NCI-H526 treated with DMSO at 0.1 percent for 48 hours (cell line): ENCODE data around the gene PARK7.
"Not testable (repeated sequence)": the region's sequence is repeated elsewhere in the genome, so short reads cannot be mapped to it uniquely, and the experiment has no call there.

Experiments used
- DNase-seq: peaks from one replicate; lab custom pipeline; 2025; lab: John Stamatoyannopoulos, UW

The PARK7 gene

GRCh38 chr1:7961216-7962013 is at the start of gene PARK7:
PARK7 (plus strand) TSS chr1:7961711; CDS start chr1:7962786, 1,075 bp downstream.
- peak; percentile 97 for DNase-seq

GRCh38 chr1:7912145-7912544 is 49.4 kb upstream of the PARK7 start:
- no peak for DNase-seq

GRCh38 chr1:7912743-7913557 is 48.6 kb upstream of the PARK7 start:
- DNase-seq: no peak

DNA sequence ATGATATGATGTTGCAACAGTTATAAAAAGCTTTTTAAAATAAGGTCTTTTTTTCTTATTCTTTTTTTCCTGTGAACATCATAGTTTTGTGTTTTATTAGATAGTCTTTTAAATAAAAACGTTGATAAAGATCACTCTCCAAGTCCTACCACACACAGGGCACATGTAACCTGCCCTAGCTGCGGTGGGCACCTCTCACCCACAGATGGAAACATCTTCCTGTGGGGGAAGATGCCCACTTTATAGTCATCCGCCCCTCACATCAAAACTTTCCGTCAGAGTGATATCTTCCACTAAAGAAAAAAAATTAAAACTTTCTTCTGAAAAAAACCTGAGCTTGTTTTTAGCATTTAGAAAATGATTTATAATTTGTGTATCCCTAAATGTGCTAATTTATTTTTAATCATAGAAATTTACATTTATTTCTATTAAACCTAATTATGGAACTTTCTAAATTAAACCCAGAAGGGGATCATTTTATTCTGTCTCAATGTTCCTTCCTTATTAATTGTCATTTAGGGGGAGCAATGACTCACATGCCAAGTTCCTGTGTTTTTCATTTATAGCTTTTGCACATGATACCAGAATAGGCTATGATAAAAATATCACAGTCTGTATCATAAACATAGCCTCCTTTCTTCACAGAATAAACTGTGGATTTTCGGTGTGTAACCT is 45.5 kb upstream of the PARK7 start:
- no peak for DNase-seq

GRCh38 chr1:7916501-7916830 is 45.0 kb upstream of the PARK7 start:
- no peak for DNase-seq

GRCh38 chr1:7917971-7918370 is 43.5 kb upstream of the PARK7 start:
- DNase-seq: not testable (repeated sequence)

DNA sequence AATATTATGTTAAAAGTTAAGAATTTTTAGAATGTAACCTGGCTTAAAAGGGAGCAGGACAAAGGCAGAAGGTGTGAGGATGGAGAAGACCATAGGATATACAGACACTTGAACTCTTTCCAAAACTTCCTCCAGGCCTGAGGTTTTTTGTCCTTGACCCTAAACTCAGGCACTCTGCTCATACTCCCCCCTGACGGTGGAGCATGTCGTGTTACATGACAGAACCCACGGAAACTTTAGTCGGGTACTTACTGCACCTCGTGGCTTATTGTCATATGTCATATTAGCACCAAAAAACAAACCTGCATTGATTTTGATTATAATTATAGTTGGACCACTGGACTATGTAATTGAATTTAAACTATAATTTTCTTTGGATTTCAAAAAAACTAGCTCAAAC is 41.6 kb upstream of the PARK7 start:
- DNase-seq: no peak

DNA sequence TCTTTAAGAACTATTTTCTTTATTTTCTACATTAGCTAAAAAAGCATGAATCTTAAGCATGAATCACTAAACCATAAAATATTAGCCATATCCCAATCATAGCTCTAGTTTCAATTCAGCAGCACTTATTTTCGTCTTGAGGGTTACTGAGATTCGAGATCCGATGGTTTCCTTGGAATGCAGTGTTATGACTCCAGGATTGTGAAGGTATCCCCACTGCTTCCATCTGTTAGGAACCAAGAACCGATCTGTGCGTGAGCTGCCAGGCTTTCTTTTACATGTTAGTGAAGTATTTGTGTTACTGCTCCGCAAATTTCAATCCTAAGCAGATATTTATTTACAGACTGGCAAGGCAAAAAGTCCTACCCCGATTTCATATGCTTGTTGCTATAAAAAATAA is 39.7 kb upstream of the PARK7 start:
- DNase-seq: no peak

GRCh38 chr1:7922301-7922700 is 39.2 kb upstream of the PARK7 start:
- no peak for DNase-seq

DNA sequence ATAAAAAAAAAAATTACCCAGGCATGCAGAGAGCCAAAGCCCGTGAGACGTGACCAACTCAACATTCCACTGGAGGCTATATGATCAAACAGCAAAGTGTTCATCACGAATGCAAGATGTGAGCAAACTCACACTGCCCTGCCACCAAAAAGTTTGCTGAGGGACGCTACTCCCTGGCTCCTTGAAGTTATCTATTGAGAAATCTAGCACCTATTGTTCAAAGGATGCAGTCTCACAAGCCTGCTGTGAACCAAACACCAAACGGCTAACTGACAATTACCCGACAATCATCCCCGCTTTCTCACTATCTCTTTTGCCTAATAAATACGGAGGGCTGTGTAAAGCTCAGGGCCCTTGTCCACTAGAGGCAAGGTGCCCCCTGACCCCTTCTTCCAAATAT is 34.5 kb upstream of the PARK7 start:
- not testable (repeated sequence) for DNase-seq

DNA sequence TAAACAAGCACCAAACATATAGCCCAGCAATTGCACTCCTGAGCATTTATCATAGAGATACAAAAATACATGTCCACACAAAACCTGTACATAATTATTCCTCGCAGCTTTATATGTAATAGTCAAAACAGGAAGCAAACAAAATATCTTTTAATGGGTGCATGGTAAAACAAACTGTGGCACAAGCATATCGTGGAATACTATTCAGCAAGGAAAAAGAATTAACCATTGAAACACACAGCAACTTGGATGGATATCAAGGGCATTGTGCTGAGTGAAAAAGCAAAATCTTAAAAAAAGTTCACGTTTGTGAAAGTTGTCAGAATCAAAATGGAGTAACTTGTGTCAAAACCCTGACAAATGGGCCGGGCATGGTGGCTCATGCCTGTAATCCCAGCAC is 33.3 kb upstream of the PARK7 start:
- no peak for DNase-seq

DNA sequence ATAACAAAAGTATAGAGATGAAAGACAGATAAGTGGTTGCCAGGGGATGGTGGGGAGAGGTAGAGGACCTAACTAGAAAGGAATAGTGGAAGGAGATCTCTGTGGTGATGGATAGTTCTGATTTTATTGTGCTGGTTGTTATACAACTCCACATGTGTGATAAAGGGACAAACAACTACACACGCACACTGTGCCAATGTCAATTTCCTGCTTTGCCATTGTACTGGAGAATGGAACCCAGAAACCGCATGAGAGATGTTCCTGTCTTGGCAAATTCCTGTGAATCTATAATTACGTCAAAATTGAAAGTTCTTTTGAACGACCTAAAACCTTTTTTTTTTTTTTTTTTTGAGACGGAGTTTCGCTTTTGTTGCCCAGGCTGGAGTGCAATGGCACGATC is 31.9 kb upstream of the PARK7 start:
- no peak for DNase-seq

DNA sequence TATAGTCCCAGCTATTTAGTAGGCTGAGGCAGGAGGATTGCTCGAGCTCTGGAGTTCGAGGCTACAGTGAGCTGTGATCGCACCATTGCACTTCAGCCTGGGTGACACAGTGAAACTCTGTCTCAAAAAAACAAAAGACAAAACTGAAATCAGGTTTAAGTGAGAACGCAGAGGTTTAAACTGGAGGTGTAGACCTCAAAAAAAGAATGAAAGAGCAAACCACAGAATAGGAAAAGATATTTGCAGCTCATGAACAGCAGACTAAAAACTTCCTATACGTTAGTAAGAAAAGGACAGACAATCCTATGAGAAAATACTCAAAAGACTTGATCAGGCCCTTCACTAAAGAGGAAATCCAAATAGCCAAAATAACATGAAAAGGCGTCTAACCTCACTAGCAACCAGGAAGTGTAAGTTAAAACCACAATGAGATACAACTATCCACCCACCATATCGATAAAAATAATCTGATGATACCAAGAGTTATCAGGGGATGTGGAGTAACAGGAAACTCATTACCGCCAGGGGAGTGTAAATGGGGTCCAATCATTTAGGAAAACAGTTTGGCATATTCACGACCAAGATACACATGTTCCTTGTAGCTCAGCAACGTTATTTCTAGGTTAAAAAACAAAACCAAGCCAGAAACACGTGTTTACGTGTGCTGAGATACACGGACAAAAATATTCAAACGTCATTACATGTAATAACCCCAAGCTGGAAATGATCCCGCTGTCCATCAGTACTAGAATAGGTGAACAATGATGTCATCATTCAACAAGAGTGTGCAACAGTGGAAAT is 30.7 kb upstream of the PARK7 start:
- DNase-seq: no peak

GRCh38 chr1:7931446-7931812 is 30.1 kb upstream of the PARK7 start:
- DNase-seq: no peak

DNA sequence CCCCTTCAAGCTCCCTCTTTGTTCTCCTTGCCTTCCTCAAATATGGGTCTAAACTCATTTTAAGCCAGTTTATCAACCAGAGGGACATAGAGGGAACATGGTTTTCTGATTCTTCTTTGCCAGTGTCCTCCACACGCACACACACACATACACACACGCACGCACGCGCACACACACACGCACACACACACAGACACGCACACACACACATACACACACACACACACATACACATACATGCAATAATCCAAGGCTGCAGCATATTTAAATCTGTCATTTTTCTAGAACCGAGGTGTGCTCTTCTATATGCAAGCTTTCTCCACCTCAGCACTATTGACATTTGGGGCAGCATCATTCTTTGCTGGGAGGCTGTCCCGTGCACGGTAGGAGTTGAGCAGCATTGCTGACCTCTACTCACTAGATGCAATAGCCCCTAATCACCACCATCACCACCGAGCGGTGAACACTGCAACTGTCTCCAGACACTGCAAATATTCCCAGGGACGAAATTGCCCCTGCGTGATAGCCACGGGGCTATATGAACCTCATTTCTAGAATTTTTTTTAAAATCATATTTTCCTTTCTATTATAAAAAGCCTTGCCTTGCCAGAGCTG is 28.9 kb upstream of the PARK7 start:
- peak; percentile 8 for DNase-seq

DNA sequence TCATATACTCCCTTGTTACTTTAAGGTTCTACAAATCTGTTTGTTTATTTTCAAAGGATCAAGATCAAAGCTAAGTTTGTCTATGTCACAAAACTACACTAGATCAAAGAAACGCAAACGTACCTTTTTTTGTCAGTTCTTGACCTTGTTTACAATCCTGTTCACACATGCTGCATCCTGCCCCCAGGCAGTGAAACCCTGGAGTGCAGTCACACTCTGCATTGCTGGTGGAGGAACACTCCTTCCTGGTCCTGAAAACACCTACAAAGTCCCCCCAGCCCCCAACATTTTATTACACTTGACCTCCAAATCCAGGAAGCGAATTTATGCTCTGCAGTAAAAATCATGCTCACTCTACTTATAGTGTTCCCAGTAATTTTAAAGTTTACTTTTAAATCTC is 23.4 kb upstream of the PARK7 start:
- no peak for DNase-seq

- DNase-seq: no peak
These were observed 21.5 kb upstream of the PARK7 start for GRCh38 chr1:7940034-7940433.

DNA sequence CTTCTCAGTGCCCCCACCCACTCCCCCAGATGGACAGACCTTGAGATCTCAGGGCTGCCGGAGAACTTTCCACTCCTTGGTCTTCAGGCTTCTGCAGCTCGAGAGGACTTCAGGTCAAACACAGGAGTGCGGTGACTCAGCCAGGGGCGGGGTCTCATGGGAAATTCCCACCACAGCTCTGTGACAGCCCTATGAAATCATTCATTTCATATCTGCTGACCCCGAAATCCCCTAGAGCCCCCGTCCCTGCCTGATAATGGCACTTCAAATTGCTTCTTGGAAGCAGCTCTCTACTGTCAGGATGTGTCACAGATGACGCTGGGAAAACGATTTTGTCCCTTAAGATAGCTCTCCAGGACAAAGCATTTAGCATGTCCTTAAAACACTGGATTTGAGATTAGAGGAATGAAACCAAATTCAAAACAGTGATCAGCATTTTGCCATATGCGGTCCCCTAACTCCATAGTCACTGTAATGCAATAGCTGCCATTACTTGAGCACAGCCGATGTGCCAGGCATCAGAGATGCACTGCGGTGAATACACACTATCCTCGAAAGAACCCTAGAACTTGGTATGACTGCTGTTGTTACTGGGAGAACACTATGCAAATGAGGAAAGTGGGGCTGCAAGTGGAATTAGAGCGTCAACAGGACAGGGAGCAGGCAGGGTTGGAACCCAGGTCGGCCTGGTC is 20.6 kb upstream of the PARK7 start, which contains the start of gene TNFRSF9:
TNFRSF9 (minus strand) TSS at position 95 of the 692 bp plus-strand sequence. CDS start 845 bp downstream, outside the sequence.
- no peak for DNase-seq

DNA sequence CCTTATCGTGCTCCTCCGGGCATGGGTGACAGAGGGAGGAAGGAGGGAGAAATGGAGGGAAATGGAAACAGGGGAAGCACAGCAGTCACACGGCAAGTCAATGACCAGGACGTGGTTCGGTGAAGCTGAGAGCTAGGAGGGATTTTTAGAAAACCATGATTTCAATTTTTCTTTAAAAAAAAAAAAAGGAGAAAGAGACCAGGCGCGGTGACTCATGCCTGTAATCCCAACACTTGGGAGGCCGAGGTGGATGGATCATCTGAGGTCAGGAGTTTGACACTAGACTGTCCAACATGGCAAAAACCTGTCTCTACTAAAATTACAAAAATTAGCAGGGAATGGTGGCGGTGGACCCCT is 20.1 kb upstream of the PARK7 start:
- no peak for DNase-seq

- peak; percentile 6 for DNase-seq
These were observed 19.1 kb upstream of the PARK7 start for GRCh38 chr1:7942214-7942921.
